Measurements from ENCODE around the gene GRIK2. TPM values are rescaled to one million over a fixed set of nuclear protein-coding genes. Genes with fewer than 3 reads are reported as not detected.

The GRIK2 gene
- total and polyA plus RNA-seq, 9 donors = 0.12 to 4.1 (median 0.89) TPM; not detected in 1

DNA sequence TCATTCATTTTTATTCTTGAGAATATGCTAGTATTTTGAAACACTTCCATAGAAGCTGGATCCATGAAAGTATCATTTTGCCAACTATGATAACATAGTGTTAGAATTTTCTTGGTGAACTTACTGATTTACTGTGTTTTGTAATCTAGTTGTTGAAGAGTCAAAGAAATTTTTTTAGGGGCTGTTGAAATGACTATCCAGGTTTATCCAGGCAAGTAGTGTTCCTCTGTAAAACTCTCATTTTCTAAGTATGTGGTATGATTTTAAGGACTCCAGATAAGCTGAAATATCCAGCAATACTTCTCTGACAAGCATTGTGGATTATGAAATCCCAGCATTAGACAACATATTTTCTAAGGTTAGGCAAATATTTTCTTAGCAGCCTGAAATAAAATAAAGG is 95.9 kb downstream of the GRIK2 start:
- TF ChIP-seq, protein P1, sequence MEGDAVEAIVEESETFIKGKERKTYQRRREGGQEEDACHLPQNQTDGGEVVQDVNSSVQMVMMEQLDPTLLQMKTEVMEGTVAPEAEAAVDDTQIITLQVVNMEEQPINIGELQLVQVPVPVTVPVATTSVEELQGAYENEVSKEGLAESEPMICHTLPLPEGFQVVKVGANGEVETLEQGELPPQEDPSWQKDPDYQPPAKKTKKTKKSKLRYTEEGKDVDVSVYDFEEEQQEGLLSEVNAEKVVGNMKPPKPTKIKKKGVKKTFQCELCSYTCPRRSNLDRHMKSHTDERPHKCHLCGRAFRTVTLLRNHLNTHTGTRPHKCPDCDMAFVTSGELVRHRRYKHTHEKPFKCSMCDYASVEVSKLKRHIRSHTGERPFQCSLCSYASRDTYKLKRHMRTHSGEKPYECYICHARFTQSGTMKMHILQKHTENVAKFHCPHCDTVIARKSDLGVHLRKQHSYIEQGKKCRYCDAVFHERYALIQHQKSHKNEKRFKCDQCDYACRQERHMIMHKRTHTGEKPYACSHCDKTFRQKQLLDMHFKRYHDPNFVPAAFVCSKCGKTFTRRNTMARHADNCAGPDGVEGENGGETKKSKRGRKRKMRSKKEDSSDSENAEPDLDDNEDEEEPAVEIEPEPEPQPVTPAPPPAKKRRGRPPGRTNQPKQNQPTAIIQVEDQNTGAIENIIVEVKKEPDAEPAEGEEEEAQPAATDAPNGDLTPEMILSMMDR (IDR thresholded peaks at IDR 0.05) = no peak
- no peak for TF ChIP-seq POLR2A (IDR thresholded peaks at IDR 0.05)
- no peak for TF ChIP-seq EP300 (IDR thresholded peaks at IDR 0.05)
- intact Hi-C loops (cut with DNase I) = no loop called here
- no peaks in the 10 kb centered on the region for H3K36me3 ChIP-seq
- H3K27ac ChIP-seq = no peak overlapping the region
- H3K27me3 ChIP-seq = no peaks in the 10 kb centered on the region
- H3K4me1 ChIP-seq (ENCODE audit: insufficient read depth) = no peaks in the 10 kb centered on the region
- no peak for DNase-seq
- H3K9me3 ChIP-seq = no peaks in the 10 kb centered on the region
- H3K4me3 ChIP-seq = no peak overlapping the region

DNA sequence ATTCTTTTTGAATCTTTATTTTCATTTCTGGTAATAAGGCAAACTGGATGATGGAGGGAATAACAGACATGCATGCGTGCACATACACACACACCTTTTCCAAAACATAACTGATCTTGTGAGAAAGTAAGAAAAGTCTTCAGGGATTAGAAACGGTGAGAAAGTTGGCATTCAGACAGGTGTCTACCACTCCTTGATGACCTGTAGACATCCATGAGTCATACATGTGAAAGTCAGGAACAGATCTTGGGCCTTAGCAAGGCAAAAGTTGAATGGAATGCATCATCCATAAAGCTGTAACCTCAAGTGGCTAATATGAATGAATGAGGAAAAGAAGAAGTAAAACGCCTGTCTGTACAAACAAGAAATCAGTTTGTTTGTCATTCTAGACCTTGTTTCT is 97.3 kb downstream of the GRIK2 start:
- H3K36me3 ChIP-seq = no peaks in the 10 kb centered on the region
- no peak for TF ChIP-seq POLR2A (IDR thresholded peaks at IDR 0.05)
- no peak for TF ChIP-seq EP300 (IDR thresholded peaks at IDR 0.05)
- TF ChIP-seq, protein P1 (IDR thresholded peaks at IDR 0.05) = no peak
- DNase-seq = no peak
- no peaks in the 10 kb centered on the region for H3K27me3 ChIP-seq
- H3K4me1 ChIP-seq (ENCODE audit: insufficient read depth) = no peaks in the 10 kb centered on the region
- WGBS, 3 donors = 87 to 92% (median 91%) methylated on average over 3 of the region's 3 CpGs
- intact Hi-C loops (cut with DNase I) = no loop called here
- no peak overlapping the region for H3K27ac ChIP-seq
- H3K4me3 ChIP-seq = no peak overlapping the region
- no peaks in the 10 kb centered on the region for H3K9me3 ChIP-seq

DNA sequence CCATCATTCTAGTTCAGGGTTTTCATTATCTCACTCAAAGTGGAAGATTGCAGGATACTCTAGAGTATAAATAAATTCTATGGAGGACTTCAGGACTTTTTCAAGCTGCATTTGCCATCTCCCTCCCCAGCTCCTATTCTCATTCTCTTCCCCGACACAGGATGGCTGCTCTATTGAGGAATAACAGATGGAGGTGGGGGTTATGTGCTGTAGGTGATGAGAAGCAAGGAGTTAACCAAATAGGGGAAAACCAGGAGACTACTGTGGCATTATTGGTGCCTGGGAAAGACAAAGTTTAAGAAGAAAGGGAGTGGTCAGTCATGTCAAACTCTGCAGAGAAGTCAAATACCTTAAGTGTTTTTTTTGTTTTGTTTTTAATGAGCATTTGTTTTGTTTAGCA is 109.3 kb downstream of the GRIK2 start:
- intact Hi-C loops (cut with DNase I) = no loop called here
- Histone ChIP-seq H3K4me3 (no peak overlapping the region), H3K4me1 (ENCODE audit: insufficient read depth) (no peaks in the 10 kb centered on the region), H3K36me3 (no peaks in the 10 kb centered on the region), H3K9me3 (no peaks in the 10 kb centered on the region), H3K27ac (no peak overlapping the region), H3K27me3 (no peaks in the 10 kb centered on the region)
- no peak for DNase-seq
- WGBS, 3 donors = 69 to 80% (median 74%) methylated on average over 1 of the region's 1 CpG
- no peak for TF ChIP-seq POLR2A (IDR thresholded peaks at IDR 0.05)
- TF ChIP-seq EP300 (IDR thresholded peaks at IDR 0.05) = no peak
- TF ChIP-seq, protein P1 (IDR thresholded peaks at IDR 0.05) = no peak

DNA sequence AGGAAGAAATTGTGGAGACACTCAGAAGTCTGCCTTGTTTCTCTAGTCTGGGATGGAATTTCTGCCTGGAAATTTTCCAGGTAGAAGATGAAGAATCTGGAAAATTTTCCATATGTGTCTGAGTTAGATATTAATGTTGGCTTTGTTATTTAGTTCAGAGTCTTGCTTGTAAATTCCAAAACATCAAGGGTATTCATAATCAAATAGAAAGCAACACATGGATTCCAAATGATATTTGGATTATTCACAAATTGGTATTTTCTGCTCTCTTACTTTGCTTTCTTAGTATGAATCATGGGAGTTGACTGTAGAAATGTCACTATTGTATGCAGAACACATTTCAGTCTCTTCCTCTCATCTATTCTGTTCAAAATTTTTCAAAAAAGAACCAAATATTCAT is 116.0 kb downstream of the GRIK2 start:
- no peak overlapping the region for H3K27ac ChIP-seq
- no peaks in the 10 kb centered on the region for H3K9me3 ChIP-seq
- H3K4me3 ChIP-seq = no peak overlapping the region
- DNase-seq = no peak
- intact Hi-C loops (cut with DNase I) = no loop called here
- no peak for TF ChIP-seq EP300 (IDR thresholded peaks at IDR 0.05)
- TF ChIP-seq, protein P1 (IDR thresholded peaks at IDR 0.05) = no peak
- no peak for TF ChIP-seq POLR2A (IDR thresholded peaks at IDR 0.05)
- H3K27me3 ChIP-seq = no peaks in the 10 kb centered on the region
- no peaks in the 10 kb centered on the region for H3K36me3 ChIP-seq
- H3K4me1 ChIP-seq (ENCODE audit: insufficient read depth) = no peaks in the 10 kb centered on the region

DNA sequence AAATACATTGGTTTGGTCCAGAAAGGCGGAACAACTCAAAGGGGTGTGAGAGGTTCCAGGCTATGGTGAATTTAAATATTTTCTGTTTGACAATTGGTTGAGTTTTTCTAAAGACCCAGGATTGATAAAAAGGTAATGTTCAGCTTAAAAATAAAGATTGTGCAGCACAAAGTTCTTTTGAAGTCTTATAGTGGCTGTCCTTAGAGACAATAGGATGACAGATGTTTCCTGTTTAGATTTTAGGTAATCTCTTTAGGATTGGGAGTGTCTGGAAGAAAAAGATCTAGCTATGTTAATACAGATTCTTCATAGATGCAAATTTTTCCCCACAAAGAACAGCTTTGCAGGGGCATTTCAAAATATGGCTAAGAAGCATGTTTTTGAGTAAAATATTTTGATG is 119.7 kb downstream of the GRIK2 start:
- no peak for TF ChIP-seq EP300 (IDR thresholded peaks at IDR 0.05)
- no peak for TF ChIP-seq POLR2A (IDR thresholded peaks at IDR 0.05)
- TF ChIP-seq, protein P1 (IDR thresholded peaks at IDR 0.05) = no peak
- Histone ChIP-seq H3K4me1 (ENCODE audit: insufficient read depth) (no peaks in the 10 kb centered on the region), H3K27me3 (no peaks in the 10 kb centered on the region), H3K9me3 (no peaks in the 10 kb centered on the region), H3K27ac (no peak overlapping the region), H3K36me3 (no peaks in the 10 kb centered on the region), H3K4me3 (no peak overlapping the region)
- WGBS, 3 donors = 95 to 97% (median 96%) methylated on average over 1 of the region's 1 CpG
- DNase-seq = no peak
- intact Hi-C loops (cut with DNase I) = no loop called here

Data from ovary (tissue), 9 donors.